Rectal smooth muscle tissue (tissue), 1 donor: Measurements from ENCODE around the gene GDI1.

Experiments
- H3K27ac ChIP-seq: one replicate; pipeline ENCODE4 v1.7.0; 2013; ENCODE audit warnings: low read depth, low read length, inconsistent platforms
- H3K27me3 ChIP-seq: one replicate; pipeline ENCODE4 v1.7.0; 2013; ENCODE audit warnings: low read length; ENCODE audit not compliant: control insufficient read depth, insufficient read depth
- H3K36me3 ChIP-seq: one replicate; pipeline ENCODE4 v1.7.0; 2013; ENCODE audit warnings: low read length; ENCODE audit not compliant: control insufficient read depth, insufficient read depth
- H3K4me1 ChIP-seq: one replicate; pipeline ENCODE4 v1.7.0; 2013; ENCODE audit warnings: low read length; ENCODE audit not compliant: control insufficient read depth, insufficient read depth
- H3K4me3 ChIP-seq: one replicate; pipeline ENCODE4 v1.7.0; 2013; ENCODE audit warnings: low read length
- H3K9ac ChIP-seq: one replicate; pipeline ENCODE4 v1.7.0; 2013; ENCODE audit warnings: low read length

The GDI1 gene

GRCh38 chrX:154462396-154462795 is 25.4 kb downstream of the GDI1 start:
- H3K4me3 ChIP-seq: no peak overlapping the region
- no peak overlapping the region for H3K27ac ChIP-seq
- no peaks in the 10 kb centered on the region for H3K4me1 ChIP-seq
- H3K36me3 ChIP-seq: peaks cover 4% of the 10 kb centered on the region
- peaks cover 3% of the 10 kb centered on the region for H3K27me3 ChIP-seq
- H3K9ac ChIP-seq: no peak overlapping the region

GRCh38 chrX:154463611-154464220 is 26.8 kb downstream of the GDI1 start:
- Histone ChIP-seq H3K27ac (no peak overlapping the region), H3K9ac (no peak overlapping the region), H3K27me3 (peaks cover 3% of the 10 kb centered on the region), H3K36me3 (peaks cover 4% of the 10 kb centered on the region), H3K4me1 (no peaks in the 10 kb centered on the region), H3K4me3 (no peak overlapping the region)

DNA sequence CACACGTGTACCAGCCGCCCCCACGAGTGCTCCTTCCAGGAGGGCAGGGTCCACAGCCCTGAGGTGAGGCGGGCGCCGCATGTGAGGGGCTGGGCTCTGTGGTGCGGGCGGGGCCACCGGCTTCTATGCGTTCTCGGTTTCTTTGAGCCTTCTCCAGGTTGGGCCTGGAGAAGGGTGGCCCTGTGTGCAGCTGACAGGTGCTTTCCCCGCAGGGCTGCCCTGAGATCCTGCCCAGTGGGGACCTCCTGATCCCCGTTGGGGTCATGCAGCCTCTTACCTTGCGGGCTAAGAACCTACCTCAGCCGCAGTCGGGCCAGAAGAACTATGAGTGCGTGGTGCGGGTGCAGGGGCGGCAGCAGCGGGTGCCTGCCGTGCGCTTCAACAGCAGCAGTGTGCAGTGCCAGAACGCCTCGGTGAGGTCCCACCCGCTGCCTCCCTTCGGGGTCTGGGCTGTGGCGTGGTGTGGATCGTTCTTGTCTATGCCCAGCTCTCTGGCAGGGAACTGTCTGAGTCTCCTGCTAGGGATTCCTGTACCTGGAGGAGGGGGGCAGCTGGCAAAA is 27.9 kb downstream of the GDI1 start:
- Histone ChIP-seq H3K36me3 (peaks cover 4% of the 10 kb centered on the region), H3K27ac (no peak overlapping the region), H3K27me3 (peaks cover 3% of the 10 kb centered on the region), H3K4me1 (no peaks in the 10 kb centered on the region), H3K9ac (no peak overlapping the region), H3K4me3 (no peak overlapping the region)

- peaks cover 3% of the 10 kb centered on the region for H3K27me3 ChIP-seq
- H3K36me3 ChIP-seq: peaks cover 4% of the 10 kb centered on the region
- no peak overlapping the region for H3K9ac ChIP-seq
Measured at GRCh38 chrX:154465601-154466000, 28.6 kb downstream of the GDI1 start.

DNA sequence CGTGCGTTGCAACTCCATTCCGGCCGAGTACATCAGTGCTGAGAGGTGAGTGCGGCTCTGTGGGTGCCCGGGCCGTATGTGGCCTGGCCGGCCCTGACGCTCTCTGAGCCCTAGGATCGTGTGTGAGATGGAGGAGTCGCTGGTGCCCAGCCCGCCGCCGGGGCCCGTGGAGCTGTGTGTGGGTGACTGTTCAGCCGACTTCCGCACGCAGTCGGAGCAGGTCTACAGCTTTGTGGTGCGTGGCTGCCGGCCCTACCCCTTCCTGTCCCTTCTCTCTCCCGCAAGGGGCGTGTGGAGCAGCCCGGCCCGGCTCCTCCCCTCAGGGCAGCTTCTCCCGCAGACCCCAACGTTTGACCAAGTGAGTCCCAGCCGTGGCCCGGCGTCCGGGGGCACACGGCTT is 29.1 kb downstream of the GDI1 start:
- H3K9ac ChIP-seq: no peak overlapping the region
- no peaks in the 10 kb centered on the region for H3K4me1 ChIP-seq
- H3K4me3 ChIP-seq: no peak overlapping the region
- H3K27me3 ChIP-seq: peaks cover 3% of the 10 kb centered on the region
- H3K36me3 ChIP-seq: peaks cover 4% of the 10 kb centered on the region
- no peak overlapping the region for H3K27ac ChIP-seq

More at GRCh38 chrX:154465601-154466000, 28.6 kb downstream of the GDI1 start:
- no peaks in the 10 kb centered on the region for H3K4me1 ChIP-seq
- H3K27ac ChIP-seq: no peak overlapping the region
- H3K4me3 ChIP-seq: no peak overlapping the region

DNA sequence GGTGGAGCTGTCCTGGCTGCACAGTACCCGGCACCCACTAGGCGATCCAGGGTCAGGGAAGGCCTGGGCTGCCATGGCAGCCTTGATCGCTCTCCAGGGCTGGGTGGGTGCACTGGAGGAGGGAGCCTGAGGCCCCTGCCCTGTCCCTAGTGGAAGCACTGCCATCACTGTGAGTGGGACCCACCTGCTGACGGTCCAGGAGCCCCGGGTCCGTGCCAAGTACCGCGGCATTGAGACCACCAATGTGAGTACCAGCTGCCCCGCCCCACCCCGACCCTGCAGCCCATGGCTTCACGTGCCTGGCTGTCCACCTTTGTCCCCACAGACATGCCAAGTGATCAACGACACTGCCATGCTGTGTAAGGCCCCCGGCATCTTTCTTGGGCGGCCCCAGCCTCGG is 30.0 kb downstream of the GDI1 start:
- H3K36me3 ChIP-seq: peaks cover 4% of the 10 kb centered on the region
- no peaks in the 10 kb centered on the region for H3K4me1 ChIP-seq
- no peak overlapping the region for H3K9ac ChIP-seq
- no peak overlapping the region for H3K4me3 ChIP-seq
- H3K27ac ChIP-seq: no peak overlapping the region
- H3K27me3 ChIP-seq: peaks cover 3% of the 10 kb centered on the region

DNA sequence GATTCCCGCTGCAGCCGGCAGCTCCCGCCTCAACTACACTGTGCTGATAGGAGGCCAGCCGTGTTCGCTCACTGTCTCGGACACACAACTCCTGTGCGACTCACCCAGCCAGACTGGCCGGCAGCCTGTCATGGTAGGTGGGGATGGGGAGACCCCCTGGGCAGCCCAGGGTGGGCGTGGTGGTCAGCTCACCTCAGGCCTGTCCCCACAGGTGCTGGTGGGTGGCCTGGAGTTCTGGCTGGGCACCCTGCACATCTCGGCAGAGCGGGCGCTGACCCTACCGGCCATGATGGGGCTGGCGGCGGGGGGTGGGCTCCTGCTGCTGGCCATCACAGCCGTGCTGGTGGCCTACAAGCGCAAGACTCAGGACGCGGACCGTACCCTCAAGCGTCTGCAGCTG is 30.6 kb downstream of the GDI1 start:
- Histone ChIP-seq H3K27me3 (peaks cover 2% of the 10 kb centered on the region), H3K9ac (no peak overlapping the region), H3K36me3 (peaks cover 4% of the 10 kb centered on the region)

DNA sequence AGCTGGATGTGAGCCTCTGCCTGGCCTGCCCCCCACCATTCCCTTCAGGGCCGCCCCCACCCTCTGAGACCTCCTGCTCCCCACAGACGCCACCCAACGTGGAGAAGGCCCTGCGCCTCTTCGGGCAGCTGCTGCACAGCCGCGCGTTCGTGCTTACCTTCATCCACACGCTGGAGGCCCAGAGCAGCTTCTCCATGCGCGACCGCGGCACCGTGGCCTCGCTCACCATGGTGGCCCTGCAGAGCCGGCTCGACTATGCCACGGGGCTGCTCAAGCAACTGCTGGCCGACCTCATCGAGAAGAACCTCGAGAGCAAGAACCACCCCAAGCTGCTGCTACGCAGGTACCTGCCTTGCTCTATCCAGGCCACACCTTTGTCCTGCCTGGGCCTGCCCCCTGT is 31.3 kb downstream of the GDI1 start:
- no peaks in the 10 kb centered on the region for H3K27me3 ChIP-seq
- H3K9ac ChIP-seq: no peak overlapping the region
- no peak overlapping the region for H3K4me3 ChIP-seq
- H3K27ac ChIP-seq: no peak overlapping the region
- H3K4me1 ChIP-seq: no peaks in the 10 kb centered on the region
- H3K36me3 ChIP-seq: peaks cover 4% of the 10 kb centered on the region

More for the DNA sequence above, 30.6 kb downstream of the GDI1 start:
- Histone ChIP-seq H3K4me3 (no peak overlapping the region), H3K4me1 (no peaks in the 10 kb centered on the region), H3K27ac (no peak overlapping the region)

DNA sequence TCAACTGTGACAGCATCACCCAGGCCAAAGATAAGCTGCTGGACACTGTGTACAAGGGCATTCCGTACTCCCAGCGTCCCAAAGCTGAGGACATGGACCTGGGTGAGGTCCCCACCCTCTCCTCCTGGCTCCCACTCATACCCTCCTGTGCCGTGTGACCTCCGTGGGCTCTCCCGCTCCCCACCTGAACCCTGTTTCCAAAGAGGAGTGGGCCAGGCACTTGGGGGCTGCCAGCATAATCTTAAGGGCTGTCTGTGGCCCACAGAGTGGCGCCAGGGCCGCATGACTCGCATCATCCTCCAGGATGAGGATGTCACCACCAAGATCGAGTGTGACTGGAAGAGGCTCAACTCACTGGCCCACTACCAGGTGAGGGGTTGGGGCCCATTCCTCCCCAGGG is 32.2 kb downstream of the GDI1 start:
- H3K27ac ChIP-seq: no peak overlapping the region
- H3K36me3 ChIP-seq: peaks cover 4% of the 10 kb centered on the region
- H3K4me3 ChIP-seq: no peak overlapping the region
- H3K27me3 ChIP-seq: no peaks in the 10 kb centered on the region
- H3K9ac ChIP-seq: no peak overlapping the region
- H3K4me1 ChIP-seq: no peaks in the 10 kb centered on the region

GRCh38 chrX:154469880-154470279 is 32.9 kb downstream of the GDI1 start:
- Histone ChIP-seq H3K4me1 (no peaks in the 10 kb centered on the region), H3K4me3 (no peak overlapping the region), H3K27ac (no peak overlapping the region), H3K27me3 (no peaks in the 10 kb centered on the region), H3K9ac (no peak overlapping the region), H3K36me3 (peaks cover 4% of the 10 kb centered on the region)

GRCh38 chrX:154470434-154470833 is 33.5 kb downstream of the GDI1 start:
- Histone ChIP-seq H3K4me3 (no peak overlapping the region), H3K36me3 (peaks cover 3% of the 10 kb centered on the region), H3K27ac (no peak overlapping the region), H3K9ac (no peak overlapping the region), H3K27me3 (no peaks in the 10 kb centered on the region), H3K4me1 (no peaks in the 10 kb centered on the region)

- Histone ChIP-seq H3K36me3 (no peaks in the 10 kb centered on the region), H3K9ac (no peak overlapping the region), H3K4me1 (no peaks in the 10 kb centered on the region), H3K27ac (no peak overlapping the region), H3K27me3 (no peaks in the 10 kb centered on the region), H3K4me3 (no peak overlapping the region)
Measured at GRCh38 chrX:154470914-154471568, 34.1 kb downstream of the GDI1 start.
